Measurements from ENCODE around the gene UROD.

DNA sequence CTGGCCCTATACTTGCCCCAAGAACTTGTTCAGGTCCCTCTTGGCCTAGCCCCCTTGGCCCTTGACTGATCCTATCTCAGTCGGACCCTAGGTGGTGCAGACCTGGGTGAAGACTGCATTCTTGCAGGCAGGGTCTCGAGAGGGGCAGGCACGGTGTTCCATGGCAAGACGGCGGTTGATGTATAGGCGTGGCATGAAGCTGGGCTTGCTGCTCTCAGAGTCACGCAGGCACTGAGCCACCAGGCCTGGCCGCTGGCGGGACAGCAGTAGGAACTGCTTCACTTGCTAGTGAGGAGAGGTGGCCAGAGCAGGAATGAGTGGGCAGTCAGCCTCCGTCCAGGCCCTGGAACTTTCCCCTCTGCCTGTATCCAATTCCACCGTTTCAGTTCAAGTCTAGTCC is 4.7 kb upstream of the UROD start:
- TF ChIP-seq POLR2A (IDR thresholded peaks at IDR 0.05) (no peak), CTCF (IDR thresholded peaks at IDR 0.05) (no peak)
